GM20000 (cell line): ENCODE results near the gene BAHCC1.

Source experiments
- DNase-seq: peaks from one replicate; pipeline ENCODE4 v3.0.0; 2012; ENCODE audit warnings: low spot score
- TF ChIP-seq, protein P1 (sequence below): IDR thresholded peaks from 2 replicates; pipeline ENCODE4 v1.5.1; 2012; ENCODE audit warnings: mild to moderate bottlenecking, control low read depth; ENCODE audit errors: extremely low read depth, missing control alignments

BAHCC1 gene

DNA sequence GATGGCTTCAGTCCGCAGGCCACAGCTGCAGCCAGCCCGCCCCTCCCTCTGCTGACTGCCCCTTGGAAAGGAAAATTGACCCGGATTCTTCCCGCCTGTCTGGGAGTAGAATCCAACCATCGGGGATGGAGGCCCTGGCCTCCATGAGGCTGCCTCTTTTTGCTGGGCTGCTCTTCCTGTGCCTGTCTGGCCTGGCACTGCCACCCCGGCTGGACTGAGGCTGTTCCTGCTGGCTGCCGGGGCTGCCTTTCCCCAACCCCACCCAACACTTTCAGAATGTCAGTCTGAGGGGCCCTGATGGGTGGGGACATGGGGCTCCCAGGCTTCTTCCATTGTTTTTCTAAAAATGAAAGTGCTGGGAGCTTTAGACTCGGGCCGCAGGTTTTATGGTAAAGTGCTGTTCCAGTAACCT is 7.3 kb downstream of the BAHCC1 start:
- DNase-seq = no peak
- TF ChIP-seq, protein P1, sequence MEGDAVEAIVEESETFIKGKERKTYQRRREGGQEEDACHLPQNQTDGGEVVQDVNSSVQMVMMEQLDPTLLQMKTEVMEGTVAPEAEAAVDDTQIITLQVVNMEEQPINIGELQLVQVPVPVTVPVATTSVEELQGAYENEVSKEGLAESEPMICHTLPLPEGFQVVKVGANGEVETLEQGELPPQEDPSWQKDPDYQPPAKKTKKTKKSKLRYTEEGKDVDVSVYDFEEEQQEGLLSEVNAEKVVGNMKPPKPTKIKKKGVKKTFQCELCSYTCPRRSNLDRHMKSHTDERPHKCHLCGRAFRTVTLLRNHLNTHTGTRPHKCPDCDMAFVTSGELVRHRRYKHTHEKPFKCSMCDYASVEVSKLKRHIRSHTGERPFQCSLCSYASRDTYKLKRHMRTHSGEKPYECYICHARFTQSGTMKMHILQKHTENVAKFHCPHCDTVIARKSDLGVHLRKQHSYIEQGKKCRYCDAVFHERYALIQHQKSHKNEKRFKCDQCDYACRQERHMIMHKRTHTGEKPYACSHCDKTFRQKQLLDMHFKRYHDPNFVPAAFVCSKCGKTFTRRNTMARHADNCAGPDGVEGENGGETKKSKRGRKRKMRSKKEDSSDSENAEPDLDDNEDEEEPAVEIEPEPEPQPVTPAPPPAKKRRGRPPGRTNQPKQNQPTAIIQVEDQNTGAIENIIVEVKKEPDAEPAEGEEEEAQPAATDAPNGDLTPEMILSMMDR = no peak

DNA sequence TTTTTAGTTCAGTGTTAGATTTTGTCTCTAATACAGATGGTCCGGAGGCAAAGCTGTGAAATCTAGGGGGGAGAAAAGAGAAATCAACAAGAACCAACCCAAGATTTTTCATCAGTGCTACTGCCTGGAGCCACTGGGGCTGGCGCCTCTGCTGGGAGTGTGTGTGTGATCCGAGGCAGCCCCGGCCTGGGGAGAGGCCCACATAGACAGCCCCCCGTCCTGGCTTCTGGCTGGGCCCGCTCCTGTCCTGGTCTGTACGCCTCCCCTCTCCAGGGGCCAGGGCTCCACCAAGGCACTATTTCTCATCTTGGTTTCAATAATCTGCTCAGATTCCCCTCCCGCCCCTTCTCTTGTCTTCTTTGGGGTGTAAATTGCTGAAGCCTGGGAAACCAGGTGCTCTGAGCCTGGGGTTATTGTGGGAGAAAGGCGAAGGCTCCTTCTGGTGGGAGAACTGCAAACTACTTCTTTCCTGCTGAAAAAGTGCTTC is 7.8 kb downstream of the BAHCC1 start:
- DNase-seq = no peak
- TF ChIP-seq, protein P1 = no peak

DNA sequence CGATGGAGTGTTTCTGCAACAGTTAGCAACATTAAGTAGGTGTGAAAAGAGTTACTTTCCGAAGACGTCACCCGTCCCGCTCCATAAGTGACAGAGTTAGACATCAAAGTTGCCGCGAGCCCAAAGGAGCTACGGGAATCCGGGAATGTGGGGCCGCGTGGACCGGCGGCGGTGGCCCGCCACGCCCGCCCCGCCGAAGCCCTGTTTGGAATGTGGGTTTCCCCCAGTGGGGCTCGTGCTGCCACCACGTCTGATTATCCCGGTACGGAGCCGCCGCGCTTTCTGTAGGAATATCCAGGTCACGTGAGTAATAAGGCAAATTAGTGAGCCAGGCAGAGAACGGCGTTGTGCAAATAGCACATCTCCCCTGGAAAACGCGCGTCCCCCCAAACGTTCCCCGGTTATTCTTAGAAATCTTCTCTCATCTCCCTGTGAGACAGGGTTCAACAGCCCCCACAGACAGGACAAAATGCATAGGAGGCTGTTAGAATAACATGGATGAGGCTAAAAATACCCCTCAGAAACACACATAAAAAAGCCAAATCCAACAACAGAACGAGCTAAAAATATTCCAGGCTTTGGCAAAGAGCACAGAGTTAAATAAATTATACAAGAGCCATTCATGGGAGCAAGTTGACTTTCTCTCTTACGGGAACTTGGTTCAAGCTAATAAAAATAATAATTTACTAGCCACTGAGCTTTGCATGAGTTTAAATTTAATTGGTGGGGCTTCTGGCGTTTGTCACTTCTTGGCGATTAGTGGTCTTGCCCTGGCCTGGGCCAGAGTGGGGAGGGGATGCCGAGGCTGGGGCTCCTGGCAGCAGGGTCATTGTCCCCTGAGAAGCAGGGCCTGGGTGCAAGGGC is 8.6 kb downstream of the BAHCC1 start:
- TF ChIP-seq, protein P1 = no peak

DNA sequence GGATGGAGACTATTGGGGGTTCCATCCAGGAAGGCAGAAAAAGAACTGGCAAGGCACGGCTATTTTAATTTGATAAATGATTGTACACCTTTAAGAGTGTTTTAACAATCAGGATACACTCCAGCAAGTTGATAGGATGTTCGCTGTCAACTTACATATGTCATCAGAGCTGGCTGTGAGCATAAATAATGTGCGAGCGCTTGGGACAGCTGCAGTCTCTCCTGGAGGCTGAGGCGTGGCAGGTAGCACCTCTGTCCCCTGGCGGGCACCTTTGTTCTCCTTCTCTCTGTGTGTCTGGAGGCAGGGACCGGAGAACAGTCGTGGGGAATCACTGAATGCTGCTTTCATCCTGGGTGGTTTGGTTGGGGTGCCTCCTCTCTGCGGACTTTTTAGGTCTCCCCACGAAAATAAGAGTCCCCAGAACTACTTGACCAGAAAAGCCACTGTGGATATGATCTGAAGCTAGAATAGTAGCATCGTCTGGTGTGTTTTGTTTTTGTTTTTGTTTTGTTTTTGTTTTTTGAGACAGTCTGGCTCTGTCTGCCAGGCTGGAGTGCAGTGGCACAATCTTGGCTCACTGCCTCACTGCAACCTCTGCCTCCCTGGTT is 9.4 kb downstream of the BAHCC1 start:
- no peak for DNase-seq
- TF ChIP-seq, protein P1 = no peak

More for the DNA sequence above, 8.6 kb downstream of the BAHCC1 start:
- no peak for DNase-seq

DNA sequence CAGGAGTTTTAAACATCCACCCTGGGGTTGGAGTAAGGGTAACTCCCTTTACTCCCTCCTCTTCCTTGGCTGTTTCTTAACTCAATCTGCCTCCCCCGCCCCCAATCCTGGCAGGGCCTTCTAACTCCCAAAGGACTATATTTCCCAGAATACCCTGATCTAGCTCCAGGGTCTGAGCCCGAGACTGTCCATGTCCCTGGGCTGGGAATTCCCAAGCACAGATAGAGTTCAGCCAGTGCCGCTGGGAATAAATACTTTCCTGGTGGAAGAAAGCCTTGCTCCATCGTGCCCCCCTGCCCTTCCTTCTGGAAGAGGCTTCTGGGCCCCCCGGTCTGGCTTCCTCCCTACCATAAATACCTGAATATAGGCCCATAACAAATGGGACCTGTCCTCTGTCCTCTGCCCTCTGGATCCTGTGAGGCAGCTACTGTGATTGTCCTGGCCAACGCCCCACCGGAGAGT is 10.2 kb downstream of the BAHCC1 start:
- TF ChIP-seq, protein P1 = no peak
- DNase-seq = no peak

DNA sequence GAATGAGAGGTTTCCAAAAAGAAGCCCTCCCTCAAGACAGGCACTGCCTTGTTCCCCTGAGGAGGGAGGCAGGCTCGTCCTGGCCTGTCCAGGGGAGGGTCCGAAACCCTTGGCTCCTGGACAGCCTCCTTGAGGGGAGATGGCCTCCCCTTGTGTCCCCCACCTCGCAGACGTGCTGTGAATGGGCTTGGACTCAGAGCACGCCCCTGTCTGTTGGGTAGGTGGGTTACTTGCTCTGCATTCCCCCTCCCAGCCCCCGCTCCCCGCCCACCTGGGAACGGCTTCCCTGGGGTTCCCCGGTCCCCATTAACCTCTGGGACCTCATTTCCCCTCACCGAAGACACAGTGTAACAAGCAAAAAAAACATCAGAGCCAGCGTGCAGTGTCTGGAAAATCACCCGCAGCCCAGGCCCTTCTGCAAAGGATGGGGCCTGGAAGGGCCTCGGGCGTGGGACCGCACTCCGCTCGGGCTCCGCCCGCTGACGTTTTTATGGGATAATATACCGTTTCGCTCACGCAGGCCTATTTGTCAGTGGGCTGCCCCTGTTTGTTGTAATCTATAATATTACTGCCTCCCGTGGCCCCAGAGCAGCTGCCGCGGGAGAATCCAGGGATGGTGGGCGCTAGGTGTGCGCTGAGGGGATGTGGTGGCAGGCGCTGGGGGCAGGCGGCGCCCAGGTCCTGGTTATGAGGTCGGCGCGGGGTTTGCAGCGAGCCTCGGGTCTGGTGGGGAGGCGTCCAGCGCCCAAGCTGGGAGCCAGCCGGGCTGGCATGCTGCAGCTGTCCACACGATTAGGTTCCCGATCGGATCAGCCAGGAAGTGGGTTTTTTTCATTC is 11.1 kb downstream of the BAHCC1 start:
- no peak for DNase-seq
- TF ChIP-seq, protein P1 = no peak
